ENCODE data around the gene MIA.
"Not testable (repeated sequence)": the region's sequence is repeated elsewhere in the genome, so short reads cannot be mapped to it uniquely, and the experiment has no call there.

The MIA gene

GRCh38 chr19:40750874-40751537, 24.3 kb upstream of the MIA start, which contains the start of gene SNRPA:
TSS of gene SNRPA (plus strand) at chr19:40751203. CDS start at chr19:40751409, 206 bp downstream.
- peak; percentile 99 for DNase-seq

GRCh38 chr19:40752257-40752781, 23.0 kb upstream of the MIA start:
- DNase-seq = no peak

- DNase-seq = no peak
Measured at GRCh38 chr19:40754611-40755247, 20.6 kb upstream of the MIA start.

GRCh38 chr19:40755248-40755624, 20.1 kb upstream of the MIA start:
- DNase-seq = no peak

GRCh38 chr19:40755791-40756190, 19.5 kb upstream of the MIA start:
- no peak for DNase-seq

- no peak for DNase-seq
Measured at GRCh38 chr19:40756502-40757110, 18.7 kb upstream of the MIA start.

GRCh38 chr19:40758491-40758890, 16.8 kb upstream of the MIA start:
- no peak for DNase-seq

- no peak for DNase-seq
Measured at GRCh38 chr19:40759352-40759751, 16.0 kb upstream of the MIA start.

GRCh38 chr19:40762754-40763470, 12.4 kb upstream of the MIA start:
- DNase-seq = no peak

GRCh38 chr19:40763526-40763925, 11.8 kb upstream of the MIA start:
- DNase-seq = no peak

GRCh38 chr19:40763963-40764362, 11.4 kb upstream of the MIA start:
- DNase-seq = no peak

- not testable (repeated sequence) for DNase-seq
Measured at GRCh38 chr19:40766385-40766784, 8.9 kb upstream of the MIA start.

- no peak for DNase-seq
Measured at GRCh38 chr19:40768869-40769268, 6.5 kb upstream of the MIA start.

- peak; percentile 58 for DNase-seq
Measured at GRCh38 chr19:40771101-40771862, 4.0 kb upstream of the MIA start.

GRCh38 chr19:40775632-40776022, 306 bp downstream of the MIA start:
- no peak for DNase-seq

- no peak for DNase-seq
Measured at GRCh38 chr19:40776364-40776763, 1.0 kb downstream of the MIA start.

- peak; percentile 98 for DNase-seq
Measured at GRCh38 chr19:40776932-40777644, 1.8 kb downstream of the MIA start.

GRCh38 chr19:40777645-40777936, 2.3 kb downstream of the MIA start:
- no peak for DNase-seq

GRCh38 chr19:40777937-40778705, 2.8 kb downstream of the MIA start, which contains the start of gene RAB4B:
TSS of gene RAB4B (plus strand) at chr19:40778247. CDS start at chr19:40778376, 129 bp downstream.
- peak; percentile 100 for DNase-seq

- no peak for DNase-seq
Measured at GRCh38 chr19:40778706-40779284, 3.5 kb downstream of the MIA start.

GRCh38 chr19:40780582-40780981, 5.3 kb downstream of the MIA start:
- no peak for DNase-seq
